K562 (cell line): ENCODE data around the gene RBP3. TPM values are rescaled to one million over a fixed set of nuclear protein-coding genes. Genes with fewer than 3 reads are reported as not detected.

Source experiments
- AFF1 ChIP-seq, 2 experiments: fragments of 450-650 bp; IDR thresholded peaks; 2 replicates each; pipeline ENCODE4 v1.6.1; 2018; ENCODE audit warnings: mild to moderate bottlenecking in 2 of 2, low read depth in 1 of 2; ENCODE audit not compliant: partially characterized antibody in 2 of 2
- CXXC5 ChIP-seq: fragments of 250-450 bp; sonication (Bioruptor Pico); IDR thresholded peaks from 2 replicates; pipeline ENCODE4 v1.8.0; 2022; ENCODE audit warnings: inconsistent platforms, mild to moderate bottlenecking, moderate library complexity
- DNMT1 ChIP-seq: fragments of 450-650 bp; IDR thresholded peaks from 2 replicates; pipeline ENCODE4 v1.6.1; 2016; ENCODE audit warnings: antibody characterized with exemption, mild to moderate bottlenecking
- ELF4 ChIP-seq: fragments of 450-650 bp; formaldehyde crosslinking; IDR thresholded peaks from 2 replicates; pipeline ENCODE4 v1.4.0; 2022; ENCODE audit warnings: missing genetic modification characterization
- FOXJ2 ChIP-seq: fragments of 200-800 bp; sonication (Bioruptor generic); IDR thresholded peaks from 2 replicates; pipeline ENCODE4 v1.6.1; 2016; ENCODE audit warnings: missing genetic modification characterization, missing compliant biosample characterization
- FOXK2 ChIP-seq, 2 experiments: fragments of 450-650 bp; IDR thresholded peaks in 1 of 2; conservative IDR thresholded peaks in 1 of 2; 2 replicates each; pipeline ENCODE4 v1.6.1; 2016; ENCODE audit warnings: low read depth in 2 of 2, mild to moderate bottlenecking in 1 of 2
- HDAC3 ChIP-seq: fragments of 450-650 bp; IDR thresholded peaks from 2 replicates; pipeline ENCODE4 v1.6.1; 2018; ENCODE audit warnings: borderline replicate concordance, mild to moderate bottlenecking, moderate library complexity; ENCODE audit not compliant: partially characterized antibody
- HDGF ChIP-seq: fragments of 450-650 bp; IDR thresholded peaks from 2 replicates; pipeline ENCODE4 v1.6.1; 2016
- HNRNPUL1 ChIP-seq: fragments of 200-400 bp; formaldehyde crosslinking; IDR thresholded peaks from 2 replicates; pipeline ENCODE4 v1.6.1; 2017; ENCODE audit warnings: low read length
- MLLT1 ChIP-seq, 2 experiments: fragments of 450-650 bp; IDR thresholded peaks; 2 replicates each; pipeline ENCODE4 v1.6.1; 2016
- MNT ChIP-seq, 2 experiments: fragments of 450-650 bp; conservative IDR thresholded peaks; 2 replicates each; pipeline ENCODE4 v1.6.1; 2017; ENCODE audit warnings: mild to moderate bottlenecking in 2 of 2, moderate library complexity in 2 of 2
- NFIC ChIP-seq: fragments of 450-650 bp; IDR thresholded peaks from 2 replicates; pipeline ENCODE4 v1.6.1; 2017; ENCODE audit warnings: mild to moderate bottlenecking, inconsistent platforms
- NR2C2 ChIP-seq, 2 experiments: fragments of 200-800 bp in 1 of 2; sonication (Bioruptor generic) in 1 of 2; sonication (generic) in 1 of 2; formaldehyde crosslinking in 1 of 2; IDR thresholded peaks; 2 replicates each; pipeline versions ENCODE4 v1.6.1 to v1.8.0; 2016 to 2022; ENCODE audit warnings: mild to moderate bottlenecking in 1 of 2, missing compliant biosample characterization in 1 of 2, missing genetic modification characterization in 1 of 2, missing genetic modification reagents in 1 of 2
- NUFIP1 ChIP-seq: fragments of 450-650 bp; IDR thresholded peaks from 2 replicates; pipeline ENCODE4 v1.6.1; 2018; ENCODE audit not compliant: partially characterized antibody
- SMAD2 ChIP-seq: fragments of 150-350 bp; IDR thresholded peaks from 2 replicates; pipeline ENCODE4 v1.6.1; 2014; ENCODE audit warnings: low read depth, mild to moderate bottlenecking, low read length
- TCF7L2 ChIP-seq: fragments of 150-350 bp; IDR thresholded peaks from 2 replicates; pipeline ENCODE4 v1.6.1; 2016; ENCODE audit warnings: low read depth, mild to moderate bottlenecking, low read length, moderate library complexity
- U2AF2 ChIP-seq: fragments of 200-400 bp; formaldehyde crosslinking; optimal IDR thresholded peaks from 2 replicates; pipeline ENCODE3; 2017; ENCODE audit warnings: low read depth, mild to moderate bottlenecking, low read length
- ZBED1 ChIP-seq: IDR thresholded peaks from 2 replicates; pipeline ENCODE4 v1.6.1; 2014
- ZEB2 ChIP-seq: fragments of 450-650 bp; IDR thresholded peaks from 2 replicates; pipeline ENCODE4 v1.6.1; 2016
- ZFP36 ChIP-seq: fragments of 150-350 bp; IDR thresholded peaks from 2 replicates; pipeline ENCODE4 v1.6.1; 2018; ENCODE audit warnings: low read length, low read depth; ENCODE audit not compliant: partially characterized antibody
- ZNF197 ChIP-seq: fragments of 200-800 bp; sonication (Bioruptor generic); IDR thresholded peaks from 2 replicates; pipeline ENCODE4 v1.6.1; 2016; ENCODE audit warnings: low read depth, missing genetic modification characterization, missing compliant biosample characterization
- ZNF75A ChIP-seq: fragments of 450-650 bp; formaldehyde crosslinking; IDR thresholded peaks from 2 replicates; pipeline ENCODE4 v1.4.0; 2020; ENCODE audit warnings: mild to moderate bottlenecking
- ZSCAN32 ChIP-seq: fragments of 450-650 bp; formaldehyde crosslinking; IDR thresholded peaks from 2 replicates; pipeline ENCODE4 v1.4.0; 2020; ENCODE audit warnings: mild to moderate bottlenecking, moderate library complexity
- polyA plus RNA-seq, 8 experiments: library from polyadenylated mRNA; depleted of rRNA in 4 of 8; stranded (reverse) in 5 of 8; unstranded in 3 of 8; fragments of >200 nt; fragmentation: Nextera tagmentation in 2 of 8; fragmentation: Illumina TruSeq in 1 of 8; extraction: Ambion mirVana in 2 of 8; extraction: Trizol in 1 of 8; gene quantifications; 2 replicates each; pipeline versions ENCODE4 v1.2.1 to v1.2.3, GENCODE V29; 2011 to 2014; ENCODE audit warnings: inconsistent platforms in 1 of 8, missing spikeins in 1 of 8
- total RNA-seq, 7 experiments: library from RNA; depleted of rRNA in 6 of 7; stranded (reverse); fragments of >200 nt in 6 of 7; fragmentation: Illumina TruSeq in 2 of 7; extraction: Trizol in 2 of 7; gene quantifications; 2 replicates each; pipeline versions ENCODE4 v1.2.1 to v1.2.3, GENCODE V29; 2011 to 2021; ENCODE audit warnings: low replicate concordance in 1 of 7

RBP3 gene
- total and polyA plus RNA-seq, 9 of the 15 experiments (the other 6 are each of a cell fraction or from before 2014, with no cell fraction given), result not detected

GRCh38 chr10:47336387-47337134, 11.6 kb upstream of the RBP3 start (continued):
- TF ChIP-seq MNT (conservative IDR thresholded peaks at IDR 0.05) (peak in 1 of 2 experiments; percentile 38; a peak in 2 of 4 replicates), SMAD2 (no peak), ZFP36 (peak; percentile 80), U2AF2 (no peak), ZBED1 (no peak), ZEB2 (no peak), MLLT1 (IDR thresholded peaks at IDR 0.05) (peak in 1 of 2 experiments; percentile 51; a peak in 1 of 4 replicates), HNRNPUL1 (no peak), NR2C2 (CRISPR knock-in tag; IDR thresholded peaks at IDR 0.05) (no peak), NR2C2 (tag; IDR thresholded peaks at IDR 0.05) (peak; percentile 69), ZNF75A (CRISPR knock-in tag) (no peak), NFIC (no peak), ZSCAN32 (CRISPR knock-in tag) (no peak), DNMT1 (no peak), NUFIP1 (no peak), FOXK2 (conservative IDR thresholded peaks at IDR 0.05 in 1 of 2, IDR thresholded peaks at IDR 0.05 in 1 of 2; ENCODE audit: low read depth in 2 of 2) (peak; percentile 9 to 50; a peak in 2 of 4 replicates), HDAC3 (peak; percentile 58), HDGF (peak; percentile 76; the same call in 1 of the 2 replicates), TCF7L2 (no peak), FOXJ2 (tag) (no peak), CXXC5 (CRISPR knock-in tag) (peak; percentile 49; the same call in 1 of the 2 replicates), AFF1 (IDR thresholded peaks at IDR 0.05; ENCODE audit: low read depth in 1 of 2, partially characterized antibody in 2 of 2) (peak in 1 of 2 experiments; percentile 39), ELF4 (no peak), ZNF197 (CRISPR knock-in tag) (no peak)
